Measurements from ENCODE around the gene SNX8. TPM values are rescaled to one million over a fixed set of nuclear protein-coding genes. Genes with fewer than 3 reads are reported as not detected.

Gene SNX8
- total and polyA plus RNA-seq, 9 of the 15 experiments (the other 6 are each of a cell fraction or from before 2014, with no cell fraction given), result 2.7 to 51.6 (median 16.9) TPM

DNA sequence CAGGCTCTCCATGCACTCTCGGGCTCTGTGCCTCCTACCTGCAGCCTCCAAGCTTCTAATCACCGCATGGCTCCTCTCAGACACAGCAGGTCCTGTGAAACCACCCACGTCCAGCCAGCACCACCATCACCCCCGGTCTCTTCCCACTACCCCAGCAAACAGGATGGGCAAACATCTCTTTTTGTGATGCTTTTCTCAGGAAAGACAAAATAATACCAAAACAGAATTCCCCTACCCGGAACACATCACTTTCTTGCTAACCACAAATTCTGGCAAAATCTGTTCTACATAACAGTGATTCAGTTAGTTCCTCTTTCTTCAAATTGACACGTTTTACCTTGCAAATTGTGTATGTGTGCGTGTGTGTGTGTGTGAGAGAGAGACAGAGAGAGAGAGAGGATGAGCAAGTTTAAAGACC lies 6.5 kb downstream of the SNX8 start:
- Histone ChIP-seq H3K9me3 (replicated peaks; ENCODE audit: control insufficient read depth, insufficient read depth, low read depth, low read length) (no peaks in the 10 kb centered on the region), H3K9me1 (ENCODE audit: control insufficient read depth, insufficient read depth, low read length) (no peaks in the 10 kb centered on the region), H3K4me2 (ENCODE audit: insufficient read depth, low read length) (no peak overlapping the region), H3K79me2 (ENCODE audit: control insufficient read depth, insufficient read depth, low read length) (peaks cover 60% of the 10 kb centered on the region), H3K4me3 (no peak overlapping the region), H2AFZ (ENCODE audit: low read depth, low read length) (no peak overlapping the region), H3K9ac (ENCODE audit: insufficient read depth in 1 of 2, low read depth in 2 of 2, low read length in 2 of 2) (peak overlapping the region in 1 of 2 experiments; percentile 56; a peak in 2 of 4 replicates), H3K27ac (ENCODE audit: extremely low read depth, low read depth, low read length) (no peak overlapping the region), H4K20me1 (replicated peaks; ENCODE audit: control insufficient read depth, insufficient read depth, low read length) (no peaks in the 10 kb centered on the region), H3K4me1 (replicated peaks in 1 of 2; ENCODE audit: control insufficient read depth in 2 of 2, insufficient read depth in 2 of 2, low read length in 2 of 2) (peaks cover 30 to 54% of the 10 kb centered on the region in 2 experiments; a peak in 4 of 5 replicates), H3K27me3 (ENCODE audit: control insufficient read depth in 2 of 2, insufficient read depth in 2 of 2, low read length in 2 of 2) (no peaks in the 10 kb centered on the region), H3K36me3 (ENCODE audit: control insufficient read depth, insufficient read depth, low read length) (peaks cover 10% of the 10 kb centered on the region; the same call in 2 of the 3 replicates)
- WGBS (ENCODE audit: insufficient coverage, low coverage, missing lambda C conversion rate), result 46% methylated on average over 7 of the region's 7 CpGs
- POLR2A ChIA-PET, result no interaction called here
- 0 out of 3 replicates have a peak, but pooled peaks have one; percentile 6 for ATAC-seq
- CTCF ChIA-PET (ENCODE audit: low intra/inter-chr PET ratio), result no interaction called here
- peak; percentile 11 for FAIRE-seq
- no peak for DNase-seq (ENCODE audit: extremely low read depth in 1 of 4, low spot score in 3 of 4)
- no TSS peak for BruUV-seq (replicated peaks)
- in situ Hi-C loops (cut with MboI) (no loop called here), intact Hi-C loops (cut with micrococcal nuclease) (no loop called here)
- TF ChIP-seq ZFP36 (IDR thresholded peaks at IDR 0.05; ENCODE audit: low read depth, low read length, partially characterized antibody) (no peak), HMGN3 (IDR thresholded peaks at IDR 0.05; ENCODE audit: borderline replicate concordance, extremely low read depth, insufficient read length, low read depth, low read length) (no peak), ESRRA (IDR thresholded peaks at IDR 0.05; ENCODE audit: borderline replicate concordance, low read depth) (peak; percentile 19; the same call in 1 of the 2 replicates), NBN (IDR thresholded peaks at IDR 0.05; ENCODE audit: low read depth) (peak; percentile 28; the same call in 1 of the 2 replicates), CBX8 (IDR thresholded peaks at IDR 0.05; ENCODE audit: borderline replicate concordance, extremely low read depth, low read depth, low read length, poor library complexity, severe bottlenecking) (no peak), MEIS2 (IDR thresholded peaks at IDR 0.05; ENCODE audit: partially characterized antibody) (peak; percentile 6), ZNF224 (CRISPR knock-in tag; IDR thresholded peaks at IDR 0.05) (no peak), KLF10 (CRISPR knock-in tag; IDR thresholded peaks at IDR 0.05) (no peak), PHF20 (IDR thresholded peaks at IDR 0.05; ENCODE audit: partially characterized antibody) (no peak), NCOA6 (IDR thresholded peaks at IDR 0.05) (no peak), NFRKB (IDR thresholded peaks at IDR 0.05; ENCODE audit: low read depth) (no peak), SOX6 (IDR thresholded peaks at IDR 0.05) (0 out of 2 replicates have a peak, but pooled peaks have one; percentile 16), HIVEP1 (CRISPR knock-in tag; IDR thresholded peaks at IDR 0.05) (no peak), ZEB2 (IDR thresholded peaks at IDR 0.05) (0 out of 2 replicates have a peak, but pooled peaks have one; percentile 30), ZNF431 (CRISPR knock-in tag; IDR thresholded peaks at IDR 0.05) (no peak)
- TF ChIP-seq, protein P1, sequence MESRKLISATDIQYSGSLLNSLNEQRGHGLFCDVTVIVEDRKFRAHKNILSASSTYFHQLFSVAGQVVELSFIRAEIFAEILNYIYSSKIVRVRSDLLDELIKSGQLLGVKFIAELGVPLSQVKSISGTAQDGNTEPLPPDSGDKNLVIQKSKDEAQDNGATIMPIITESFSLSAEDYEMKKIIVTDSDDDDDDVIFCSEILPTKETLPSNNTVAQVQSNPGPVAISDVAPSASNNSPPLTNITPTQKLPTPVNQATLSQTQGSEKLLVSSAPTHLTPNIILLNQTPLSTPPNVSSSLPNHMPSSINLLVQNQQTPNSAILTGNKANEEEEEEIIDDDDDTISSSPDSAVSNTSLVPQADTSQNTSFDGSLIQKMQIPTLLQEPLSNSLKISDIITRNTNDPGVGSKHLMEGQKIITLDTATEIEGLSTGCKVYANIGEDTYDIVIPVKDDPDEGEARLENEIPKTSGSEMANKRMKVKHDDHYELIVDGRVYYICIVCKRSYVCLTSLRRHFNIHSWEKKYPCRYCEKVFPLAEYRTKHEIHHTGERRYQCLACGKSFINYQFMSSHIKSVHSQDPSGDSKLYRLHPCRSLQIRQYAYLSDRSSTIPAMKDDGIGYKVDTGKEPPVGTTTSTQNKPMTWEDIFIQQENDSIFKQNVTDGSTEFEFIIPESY (CRISPR knock-in tag; IDR thresholded peaks at IDR 0.05), result no peak
- TF ChIP-seq, protein P2, sequence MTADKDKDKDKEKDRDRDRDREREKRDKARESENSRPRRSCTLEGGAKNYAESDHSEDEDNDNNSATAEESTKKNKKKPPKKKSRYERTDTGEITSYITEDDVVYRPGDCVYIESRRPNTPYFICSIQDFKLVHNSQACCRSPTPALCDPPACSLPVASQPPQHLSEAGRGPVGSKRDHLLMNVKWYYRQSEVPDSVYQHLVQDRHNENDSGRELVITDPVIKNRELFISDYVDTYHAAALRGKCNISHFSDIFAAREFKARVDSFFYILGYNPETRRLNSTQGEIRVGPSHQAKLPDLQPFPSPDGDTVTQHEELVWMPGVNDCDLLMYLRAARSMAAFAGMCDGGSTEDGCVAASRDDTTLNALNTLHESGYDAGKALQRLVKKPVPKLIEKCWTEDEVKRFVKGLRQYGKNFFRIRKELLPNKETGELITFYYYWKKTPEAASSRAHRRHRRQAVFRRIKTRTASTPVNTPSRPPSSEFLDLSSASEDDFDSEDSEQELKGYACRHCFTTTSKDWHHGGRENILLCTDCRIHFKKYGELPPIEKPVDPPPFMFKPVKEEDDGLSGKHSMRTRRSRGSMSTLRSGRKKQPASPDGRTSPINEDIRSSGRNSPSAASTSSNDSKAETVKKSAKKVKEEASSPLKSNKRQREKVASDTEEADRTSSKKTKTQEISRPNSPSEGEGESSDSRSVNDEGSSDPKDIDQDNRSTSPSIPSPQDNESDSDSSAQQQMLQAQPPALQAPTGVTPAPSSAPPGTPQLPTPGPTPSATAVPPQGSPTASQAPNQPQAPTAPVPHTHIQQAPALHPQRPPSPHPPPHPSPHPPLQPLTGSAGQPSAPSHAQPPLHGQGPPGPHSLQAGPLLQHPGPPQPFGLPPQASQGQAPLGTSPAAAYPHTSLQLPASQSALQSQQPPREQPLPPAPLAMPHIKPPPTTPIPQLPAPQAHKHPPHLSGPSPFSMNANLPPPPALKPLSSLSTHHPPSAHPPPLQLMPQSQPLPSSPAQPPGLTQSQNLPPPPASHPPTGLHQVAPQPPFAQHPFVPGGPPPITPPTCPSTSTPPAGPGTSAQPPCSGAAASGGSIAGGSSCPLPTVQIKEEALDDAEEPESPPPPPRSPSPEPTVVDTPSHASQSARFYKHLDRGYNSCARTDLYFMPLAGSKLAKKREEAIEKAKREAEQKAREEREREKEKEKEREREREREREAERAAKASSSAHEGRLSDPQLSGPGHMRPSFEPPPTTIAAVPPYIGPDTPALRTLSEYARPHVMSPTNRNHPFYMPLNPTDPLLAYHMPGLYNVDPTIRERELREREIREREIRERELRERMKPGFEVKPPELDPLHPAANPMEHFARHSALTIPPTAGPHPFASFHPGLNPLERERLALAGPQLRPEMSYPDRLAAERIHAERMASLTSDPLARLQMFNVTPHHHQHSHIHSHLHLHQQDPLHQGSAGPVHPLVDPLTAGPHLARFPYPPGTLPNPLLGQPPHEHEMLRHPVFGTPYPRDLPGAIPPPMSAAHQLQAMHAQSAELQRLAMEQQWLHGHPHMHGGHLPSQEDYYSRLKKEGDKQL (CRISPR knock-in tag; IDR thresholded peaks at IDR 0.05; ENCODE audit: borderline replicate concordance), result no peak

Measured in K562 (cell line).